Endothelial cell (in vitro differentiated cells): ENCODE data around the gene CKS1B. TPM values are rescaled to one million over a fixed set of nuclear protein-coding genes. Genes with fewer than 3 reads are reported as not detected.

Experiments used
- DNase-seq: peaks from one replicate; pipeline ENCODE4 v3.0.0; 2021; ENCODE audit warnings: low spot score
- H3K27ac Mint-ChIP-seq: one replicate; pipeline ENCODE4 v1.8.0; 2021; ENCODE audit warnings: mixed read lengths, inconsistent platforms; ENCODE audit not compliant: unreplicated experiment
- H3K27me3 Mint-ChIP-seq: one replicate; pipeline ENCODE4 v1.8.0; 2021; ENCODE audit warnings: mild to moderate bottlenecking, moderate library complexity, mixed read lengths, inconsistent platforms; ENCODE audit not compliant: unreplicated experiment
- H3K36me3 Mint-ChIP-seq: one replicate; pipeline ENCODE4 v1.8.0; 2021; ENCODE audit warnings: mild to moderate bottlenecking, low read depth, mixed read lengths, inconsistent platforms; ENCODE audit not compliant: unreplicated experiment
- H3K4me1 Mint-ChIP-seq: one replicate; pipeline ENCODE4 v1.8.0; 2021; ENCODE audit warnings: mild to moderate bottlenecking, mixed read lengths, inconsistent platforms; ENCODE audit not compliant: unreplicated experiment
- H3K4me3 Mint-ChIP-seq: one replicate; pipeline ENCODE4 v1.8.0; 2021; ENCODE audit warnings: mild to moderate bottlenecking, mixed read lengths, inconsistent platforms; ENCODE audit not compliant: unreplicated experiment
- H3K9me3 Mint-ChIP-seq: one replicate; pipeline ENCODE4 v1.8.0; 2021; ENCODE audit warnings: mixed read lengths, inconsistent platforms; ENCODE audit not compliant: unreplicated experiment
- CTCF ChIP-seq: fragments of 200-600 bp; sonication (generic); IDR thresholded peaks from one replicate; pipeline ENCODE4 v1.5.0; 2021; ENCODE audit warnings: antibody characterized with exemption; ENCODE audit not compliant: unreplicated experiment
- total RNA-seq: library from RNA; stranded (reverse); fragmentation: NEBNext Ultra II Directional; extraction: Animal tissue kit (Norgen Biotek cat#: 25700); gene quantifications from one replicate; pipeline ENCODE4 v1.2.1, GENCODE V29; 2021; ENCODE audit not compliant: unreplicated experiment

The CKS1B gene
- total RNA-seq, 1 donor from 2014 or later = 48.3 TPM

GRCh38 chr1:155007251-155007828 is 32.9 kb downstream of the CKS1B start:
- Mint-ChIP-seq H3K27ac (no peak overlapping the region), H3K36me3 (peaks cover 4% of the 10 kb centered on the region), H3K27me3 (peaks cover 3% of the 10 kb centered on the region), H3K4me3 (no peak overlapping the region), H3K4me1 (peaks cover 30% of the 10 kb centered on the region), H3K9me3 (no peaks in the 10 kb centered on the region)
- DNase-seq = no peak
- TF ChIP-seq CTCF = no peak

- Mint-ChIP-seq H3K9me3 (no peaks in the 10 kb centered on the region), H3K4me1 (peaks cover 32% of the 10 kb centered on the region), H3K27me3 (peaks cover 5% of the 10 kb centered on the region), H3K36me3 (peaks cover 4% of the 10 kb centered on the region), H3K4me3 (no peak overlapping the region), H3K27ac (no peak overlapping the region)
- no peak for DNase-seq
- TF ChIP-seq CTCF = no peak
Observed at GRCh38 chr1:155008015-155008941, 33.8 kb downstream of the CKS1B start.

GRCh38 chr1:155009221-155009711 is 34.8 kb downstream of the CKS1B start:
- Mint-ChIP-seq H3K4me3 (no peak overlapping the region), H3K4me1 (peaks cover 26% of the 10 kb centered on the region), H3K36me3 (peaks cover 4% of the 10 kb centered on the region), H3K9me3 (no peaks in the 10 kb centered on the region), H3K27me3 (peaks cover 5% of the 10 kb centered on the region), H3K27ac (no peak overlapping the region)
- TF ChIP-seq CTCF = no peak
- no peak for DNase-seq

- Mint-ChIP-seq H3K9me3 (no peaks in the 10 kb centered on the region), H3K4me1 (peaks cover 24% of the 10 kb centered on the region), H3K27me3 (peaks cover 2% of the 10 kb centered on the region), H3K27ac (no peak overlapping the region), H3K36me3 (peaks cover 4% of the 10 kb centered on the region), H3K4me3 (no peak overlapping the region)
- DNase-seq = no peak
- TF ChIP-seq CTCF = no peak
Observed at GRCh38 chr1:155009742-155010141, 35.3 kb downstream of the CKS1B start.
